Colon (tissue), 2 donors: Measurements from ENCODE around the gene SLC25A1.

Experiments used
- FAIRE-seq: peaks from 2 replicates; lab custom pipeline; 2012; peaks lifted over from hg19 to GRCh38; lab: Jason Lieb, UNC
- donor health status: control.
- donor health status: control.

SLC25A1 gene

GRCh38 chr22:19180740-19181410 is 2.3 kb upstream of the SLC25A1 start:
- no peak for FAIRE-seq

DNA sequence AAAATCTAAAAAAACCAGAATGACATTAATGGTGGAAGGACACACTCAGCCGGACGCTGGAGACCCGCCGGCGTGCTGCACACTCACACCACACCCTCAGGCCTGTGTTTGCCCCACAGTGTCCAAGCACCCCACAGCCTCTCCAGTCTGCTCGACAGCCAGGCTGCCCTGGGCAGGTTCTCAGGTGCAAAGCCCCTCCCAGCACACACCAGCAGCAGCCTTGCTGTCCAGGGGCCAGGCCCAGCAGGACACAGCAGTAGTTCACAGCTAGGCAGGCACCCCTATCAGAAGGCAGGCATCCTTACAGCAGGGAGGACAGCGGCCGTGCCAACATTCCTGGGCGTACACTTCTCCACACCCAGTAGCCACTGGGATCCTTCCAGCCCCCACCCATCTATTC is 1.7 kb upstream of the SLC25A1 start:
- no peak for FAIRE-seq

DNA sequence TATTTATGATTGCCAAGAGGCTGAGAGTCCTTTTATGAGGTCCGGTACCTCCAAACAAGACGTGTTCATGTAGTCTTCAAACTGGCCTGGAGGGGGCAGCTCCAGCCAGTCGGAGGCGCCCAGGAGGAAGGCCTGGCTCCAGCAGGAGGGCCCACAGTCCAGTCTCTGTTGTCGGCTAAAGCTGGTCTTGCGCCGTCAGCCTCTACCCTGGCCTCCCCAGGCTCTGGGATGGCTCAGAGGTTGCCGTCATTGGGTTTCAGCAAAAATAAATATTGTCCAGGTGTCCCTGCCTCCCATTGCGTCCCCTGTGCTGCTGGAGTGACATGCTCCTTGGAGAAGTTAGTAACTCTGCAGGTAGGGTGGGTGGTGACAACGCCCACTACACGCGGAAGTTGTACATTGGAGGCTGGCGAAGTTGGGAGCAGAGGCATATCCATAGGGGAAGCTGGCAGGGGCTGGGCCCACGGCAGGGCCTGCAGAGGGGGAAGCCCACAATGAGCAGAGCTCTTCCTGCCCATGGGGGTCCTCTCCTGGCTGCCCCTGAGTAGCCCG is 1.0 kb upstream of the SLC25A1 start:
- no peak for FAIRE-seq

DNA sequence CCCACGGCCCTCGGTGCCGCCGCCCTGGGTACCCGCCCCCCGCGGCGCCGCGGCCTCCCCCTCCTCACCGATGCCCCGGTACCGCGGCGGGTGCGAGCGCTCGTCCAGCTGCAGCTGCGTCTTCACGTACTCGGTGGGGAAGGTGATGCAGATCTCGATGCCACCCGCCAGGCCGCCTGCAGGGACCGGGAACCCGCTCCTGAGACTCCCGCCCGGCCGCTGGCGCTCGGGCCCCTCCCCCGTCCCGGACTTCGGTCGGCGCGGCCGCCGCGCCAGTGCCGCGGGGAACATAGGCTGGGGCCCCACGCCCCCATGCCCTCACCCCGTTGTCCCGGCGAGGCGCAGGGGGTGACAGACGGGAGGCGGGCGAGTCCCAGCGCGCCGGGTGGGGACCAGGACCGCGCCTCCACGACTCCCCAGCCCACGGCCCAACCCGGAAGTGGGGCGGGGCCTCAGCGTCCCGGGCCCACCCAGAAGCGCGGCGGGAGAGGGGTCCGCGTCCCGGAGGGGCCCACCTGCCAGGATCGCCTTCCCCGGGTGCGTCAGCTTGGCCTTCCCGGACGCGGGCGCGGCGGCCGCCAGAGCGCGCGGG is 375 bp downstream of the SLC25A1 start:
- FAIRE-seq = no peak

GRCh38 chr22:19177164-19178064 is 1.1 kb downstream of the SLC25A1 start:
- no peak for FAIRE-seq

GRCh38 chr22:19176732-19177131 is 1.8 kb downstream of the SLC25A1 start:
- FAIRE-seq = no peak

DNA sequence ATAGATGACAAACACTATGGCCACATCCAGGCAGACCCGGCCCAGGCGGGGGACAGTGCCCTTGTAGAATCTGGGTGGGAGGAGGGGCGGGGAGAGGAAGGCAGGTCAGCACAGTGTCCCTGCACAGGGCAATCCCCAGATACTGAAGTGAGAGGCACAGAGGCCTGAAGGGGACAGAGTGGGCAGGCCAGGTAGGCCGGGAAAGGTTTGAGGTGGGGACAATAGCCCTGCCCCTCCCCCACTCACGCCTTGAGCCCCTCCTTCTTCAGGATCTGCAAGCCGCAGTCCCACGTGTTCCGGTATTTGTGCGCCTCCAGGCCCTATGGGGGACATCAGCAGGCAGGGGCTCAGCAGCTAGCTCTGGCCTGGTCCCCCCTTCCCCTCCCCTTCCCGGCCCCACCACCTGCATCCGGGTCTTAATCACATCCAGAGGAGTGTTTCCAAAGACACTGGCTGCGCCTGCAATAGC is 2.3 kb downstream of the SLC25A1 start:
- FAIRE-seq = no peak

GRCh38 chr22:19175602-19176174 is 2.8 kb downstream of the SLC25A1 start:
- no peak for FAIRE-seq

DNA sequence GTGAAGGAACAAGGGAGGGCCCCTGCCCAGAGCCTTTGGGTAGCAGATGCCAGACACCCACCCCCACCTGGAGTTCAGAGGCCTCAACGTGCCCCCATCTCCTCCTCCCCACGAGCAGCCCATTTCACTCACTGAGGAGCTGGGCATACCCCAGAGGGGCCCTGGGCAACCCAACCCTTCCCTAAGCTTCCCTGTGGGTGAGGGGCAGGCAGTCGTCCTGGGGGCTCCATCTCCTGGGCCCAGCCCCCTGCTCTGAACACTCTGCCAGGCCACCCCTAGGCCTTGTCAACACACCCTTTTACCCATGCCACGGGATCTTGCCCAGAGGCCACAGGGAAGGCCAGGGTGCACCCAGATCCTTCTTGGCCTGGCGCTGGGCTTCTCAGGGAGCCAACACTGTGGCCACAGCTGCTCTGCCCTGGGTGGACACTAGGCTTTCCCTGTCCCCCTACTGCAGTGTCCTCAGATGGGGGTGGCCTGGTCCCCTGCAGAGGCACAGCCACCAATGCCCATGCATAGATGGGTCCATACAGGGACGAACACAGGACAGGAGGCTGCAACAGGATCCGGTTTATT is 3.4 kb downstream of the SLC25A1 start:
- no peak for FAIRE-seq

DNA sequence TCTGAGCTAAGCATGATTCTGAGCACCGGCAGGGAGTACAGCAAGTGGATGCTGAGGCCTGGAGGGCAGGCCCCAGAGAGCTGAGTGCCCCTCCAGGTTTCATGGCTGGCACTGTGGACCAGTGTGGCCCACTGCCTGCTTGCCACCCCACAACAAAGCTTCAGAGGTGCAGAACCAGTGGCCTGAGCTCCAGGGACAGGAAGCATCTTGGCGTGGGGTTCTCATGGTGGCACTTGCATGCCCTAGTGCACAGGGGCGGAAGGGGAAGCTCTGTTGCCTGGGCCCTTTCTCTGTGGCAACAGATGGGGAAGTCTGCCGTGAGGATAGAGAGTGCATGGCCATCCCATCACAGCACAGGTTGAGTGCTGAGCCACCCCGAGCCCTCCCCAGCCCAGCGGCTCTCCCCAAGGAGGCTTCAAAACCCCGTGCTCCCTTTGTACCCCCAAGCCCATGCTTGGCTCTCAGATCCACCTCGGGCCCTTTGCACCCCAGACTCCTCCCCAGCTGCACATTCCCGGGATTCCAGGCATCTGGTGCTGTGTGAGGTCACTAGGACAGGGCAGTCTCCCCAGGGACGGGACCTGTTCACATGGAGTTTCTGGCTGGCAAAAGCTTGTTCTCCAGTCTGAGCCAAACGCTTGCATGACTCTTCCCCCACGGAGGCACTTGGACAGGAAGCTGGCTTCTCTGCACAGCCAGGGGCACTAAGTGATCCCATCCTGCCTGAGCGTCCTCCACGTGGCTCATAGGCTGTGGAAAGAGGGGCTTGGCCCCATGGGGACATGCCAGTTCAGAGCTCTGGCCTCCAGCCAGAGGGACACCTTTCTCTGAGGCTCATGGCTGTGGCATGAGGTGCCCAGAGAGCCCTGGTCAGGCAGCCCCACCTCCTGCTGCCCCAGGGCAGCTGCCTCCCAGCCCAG is 4.2 kb downstream of the SLC25A1 start:
- no peak for FAIRE-seq

- no peak for FAIRE-seq
These were observed 5.2 kb downstream of the SLC25A1 start for GRCh38 chr22:19173047-19174035.

- no peak for FAIRE-seq
These were observed 6.1 kb downstream of the SLC25A1 start for GRCh38 chr22:19172213-19173046.

DNA sequence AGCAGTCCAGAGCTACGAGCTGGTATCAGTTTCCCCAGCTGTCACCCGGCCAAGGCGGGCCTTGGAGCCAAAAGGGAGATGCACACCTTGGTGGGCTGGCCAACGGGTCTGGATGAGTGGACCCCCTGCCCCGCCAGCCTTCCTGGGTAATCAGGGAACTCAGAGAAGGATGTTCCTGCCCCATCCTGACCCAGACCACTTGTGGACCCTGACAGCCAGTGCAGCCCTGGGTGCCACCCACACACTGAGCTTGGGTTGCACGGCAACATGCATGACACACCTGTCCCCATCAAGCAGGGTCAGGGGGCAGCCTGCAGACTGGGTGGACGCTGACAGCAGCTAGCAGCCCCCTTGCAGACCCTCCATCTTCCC is 8.6 kb downstream of the SLC25A1 start:
- FAIRE-seq = no peak

DNA sequence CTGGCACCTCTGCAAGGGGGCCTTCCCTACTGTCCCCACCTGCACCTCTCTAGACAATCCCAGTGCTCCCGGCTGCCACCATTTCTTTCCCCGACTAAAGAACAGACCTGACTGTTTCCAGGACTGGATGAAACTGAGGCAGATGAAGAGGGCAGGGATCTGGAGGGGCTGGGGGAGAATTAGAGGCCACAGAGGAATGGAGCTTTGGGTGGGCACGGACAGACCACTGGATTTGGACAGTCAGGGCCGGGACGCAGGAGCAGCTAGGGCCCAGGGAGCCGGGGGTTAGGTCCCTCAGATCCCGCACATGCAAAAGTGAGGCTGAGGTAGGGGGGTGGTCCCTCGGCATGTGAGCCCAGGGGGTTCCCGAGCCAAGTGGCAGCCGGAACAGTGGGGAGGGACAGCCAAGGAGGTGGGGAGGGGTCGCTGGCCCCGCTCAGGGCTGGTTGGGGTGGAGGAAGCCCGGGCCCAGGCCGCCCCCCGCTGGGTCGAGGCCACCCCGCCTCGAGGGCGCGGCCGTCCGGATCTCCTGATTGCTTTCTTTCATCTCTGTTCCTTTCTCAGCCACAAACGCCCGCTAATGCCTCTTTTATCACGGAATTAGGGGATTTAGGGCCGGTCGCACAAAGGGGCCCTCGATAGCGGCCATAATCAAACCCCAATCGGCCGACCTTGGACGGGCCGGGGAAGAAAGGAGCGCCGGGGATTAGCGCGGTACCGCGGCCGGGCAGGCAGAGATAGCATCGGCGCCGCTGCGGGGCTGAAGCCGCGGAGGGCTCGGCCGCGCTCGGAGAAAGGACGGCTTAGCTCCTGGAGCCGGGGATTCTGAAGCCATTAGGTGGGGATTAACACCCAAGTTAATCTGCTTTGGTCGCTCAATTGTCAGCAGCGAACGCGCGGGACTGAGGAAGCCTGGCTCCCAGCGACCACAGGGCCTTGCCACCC is 9.3 kb downstream of the SLC25A1 start:
- no peak for FAIRE-seq

DNA sequence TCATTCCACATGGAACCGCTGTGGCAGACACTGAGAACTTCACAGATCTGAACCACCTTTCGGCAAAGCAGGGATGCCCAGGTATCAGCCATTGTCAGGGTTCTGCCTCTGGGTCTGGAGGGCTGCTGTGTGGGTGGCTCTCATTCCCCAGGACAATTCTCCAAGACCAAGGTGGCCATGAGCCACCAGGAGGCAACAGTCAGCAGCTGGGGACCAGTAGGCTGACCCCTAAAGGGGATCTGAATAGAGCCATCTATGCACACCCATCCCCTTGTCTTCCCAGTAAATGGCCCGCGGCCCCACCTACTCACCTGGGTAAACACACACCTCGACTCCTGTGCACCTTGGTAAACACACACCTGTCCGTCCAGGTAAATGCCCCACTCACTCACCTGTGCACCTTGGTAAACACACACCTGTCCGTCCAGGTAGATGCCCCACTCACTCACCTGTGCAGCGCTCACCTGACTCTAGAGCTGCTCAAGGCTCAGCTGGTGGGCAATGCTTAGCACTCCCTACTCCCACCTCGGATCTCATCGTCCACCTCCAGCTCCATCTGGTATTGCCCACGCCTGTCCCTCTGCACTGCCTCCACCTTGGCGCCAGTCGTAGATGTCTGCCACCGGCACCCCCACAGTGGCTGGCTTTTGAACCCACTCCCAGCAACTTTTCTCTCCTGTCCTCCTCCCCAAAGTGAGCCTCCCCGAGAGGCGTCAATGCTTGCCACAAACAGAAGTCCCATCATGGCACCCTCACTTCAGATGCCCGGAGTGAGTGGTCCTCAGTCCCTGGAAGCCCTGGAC is 10.2 kb downstream of the SLC25A1 start:
- FAIRE-seq = no peak

DNA sequence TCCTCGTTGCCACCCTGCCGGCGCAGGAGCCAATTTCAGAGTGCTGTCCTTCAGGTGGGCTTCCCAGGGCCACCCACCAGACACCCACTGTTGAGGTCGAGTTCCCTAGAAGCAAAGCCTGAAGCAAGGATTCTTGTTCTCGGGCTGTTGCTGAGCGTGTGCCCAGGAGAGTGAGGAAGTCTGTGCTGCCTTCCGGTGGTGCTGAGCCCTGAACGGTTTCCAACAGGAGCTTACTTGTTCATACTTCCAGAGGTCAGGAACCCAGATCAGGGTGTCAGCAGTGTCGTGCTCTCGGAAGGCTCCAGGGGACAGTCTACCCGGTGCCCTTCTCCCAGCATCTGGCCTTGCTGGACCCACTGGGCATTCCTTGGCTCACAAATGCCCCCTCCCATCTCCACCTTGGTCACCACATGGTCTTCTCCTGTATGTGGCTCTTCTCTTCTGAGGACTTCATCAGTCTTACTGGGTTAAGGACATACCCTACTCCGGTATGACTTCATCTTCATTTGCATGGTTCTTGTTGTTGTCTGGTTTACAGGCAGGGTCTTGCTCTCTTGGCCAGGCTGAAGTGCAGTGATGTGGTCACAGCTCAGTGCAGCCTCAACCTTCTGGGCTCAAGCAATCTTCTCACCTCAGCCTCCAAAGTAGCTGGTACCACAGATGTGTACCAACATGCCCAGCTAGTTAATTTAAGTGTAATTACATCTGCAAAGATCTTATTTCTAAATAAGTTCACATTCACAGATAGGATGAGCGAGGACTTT is 11.2 kb downstream of the SLC25A1 start:
- no peak for FAIRE-seq
